Esophagus muscularis mucosa (tissue), 4 donors: Measurements from ENCODE around the gene FGD6. TPM values are rescaled to one million over a fixed set of nuclear protein-coding genes. Genes with fewer than 3 reads are reported as not detected.
A peak's percentile ranks its signal among the peaks of the same experiment; 100 is the strongest.
"Not testable (repeated sequence)": the region's sequence is repeated elsewhere in the genome, so short reads cannot be mapped to it uniquely, and the experiment has no call there.

Experiments used
- DNase-seq: peaks from one replicate; pipeline ENCODE4 v3.0.0-alpha.2; 2017; ENCODE audit errors: extremely low spot score
- H3K27ac ChIP-seq, 4 donors: fragments of 200-600 bp; sonication (generic); replicated peaks in 1 of 4; 1 replicate in 3 of 4; 2 replicates in 1 of 4; pipeline ENCODE4 v1.5.1; 2016 to 2019; ENCODE audit warnings: mild to moderate bottlenecking in 1 of 4
- H3K27me3 ChIP-seq, 4 donors: fragments of 200-600 bp; sonication (generic); one replicate each; pipeline versions ENCODE4 v1.5.1 to v1.6.0; 2016 to 2019
- H3K36me3 ChIP-seq, 4 donors: fragments of 200-600 bp; sonication (generic); one replicate each; pipeline ENCODE4 v1.5.1; 2016 to 2019
- H3K4me1 ChIP-seq, 4 donors: fragments of 200-600 bp; sonication (generic); one replicate each; pipeline ENCODE4 v1.5.1; 2016 to 2019
- H3K4me3 ChIP-seq, 4 donors: fragments of 200-600 bp; sonication (generic); 1 replicate in 2 of 4; 2 replicates in 2 of 4; pipeline ENCODE4 v1.5.1; 2016 to 2019; ENCODE audit warnings: mild to moderate bottlenecking in 4 of 4, moderate library complexity in 1 of 4
- H3K9me3 ChIP-seq, 4 donors: fragments of 200-600 bp; sonication (generic); 1 replicate in 3 of 4; 2 replicates in 1 of 4; pipeline ENCODE4 v1.5.1; 2016 to 2019
- CTCF ChIP-seq, 3 experiments: fragments of 200-600 bp in 2 of 3; fragments of 450-650 bp in 1 of 3; sonication (generic) in 2 of 3; IDR thresholded peaks; one replicate each; pipeline ENCODE4 v1.5.1; 2017 to 2019; ENCODE audit warnings: antibody characterized with exemption in 3 of 3, mild to moderate bottlenecking in 2 of 3, moderate library complexity in 1 of 3
- EP300 ChIP-seq: sonication (generic); formaldehyde crosslinking; IDR thresholded peaks from one replicate; pipeline ENCODE4 v1.6.1; 2017; ENCODE audit warnings: antibody characterized with exemption
- POLR2A ChIP-seq: fragments of 450-650 bp; IDR thresholded peaks from one replicate; pipeline ENCODE4 v1.6.1; 2017; ENCODE audit warnings: antibody characterized with exemption, moderate library complexity, mild to moderate bottlenecking, low read depth
- POLR2AphosphoS5 ChIP-seq, 2 donors: sonication (generic); formaldehyde crosslinking; IDR thresholded peaks; one replicate each; pipeline ENCODE4 v1.6.1; 2017; ENCODE audit warnings: antibody characterized with exemption in 2 of 2
- WGBS: methylation state at CpG from one replicate; pipeline ENCODE4 v1.1.5; 2018; 5-methylcytosine and 5-hydroxymethylcytosine counted together
- intact Hi-C: fragments of 100-400 bp; cut with DNase I; formaldehyde crosslinking; loops from one replicate; pipeline ENCODE4 v1.15.1; 2023
- total RNA-seq, 4 donors: library from RNA; depleted of rRNA; stranded (reverse); fragments of >200 nt; gene quantifications; one replicate each; pipeline versions ENCODE4 v1.1.0 to v1.2.1, GENCODE V29; 2016

The FGD6 gene
- total RNA-seq, 4 donors from 2014 or later = 30.5 to 48.6 (median 37.3) TPM

- H3K36me3 ChIP-seq = peaks cover 1 to 42% (median 14%) of the 10 kb centered on the region in 4 donors
- H3K27me3 ChIP-seq = no peaks in the 10 kb centered on the region
- no peaks in the 10 kb centered on the region for H3K9me3 ChIP-seq
- no peak for TF ChIP-seq POLR2AphosphoS5 (IDR thresholded peaks at IDR 0.05)
- no peak for TF ChIP-seq POLR2A
- no peak for TF ChIP-seq EP300
- TF ChIP-seq CTCF (IDR thresholded peaks at IDR 0.05) = no peak
- H3K27ac ChIP-seq = no peak overlapping the region
- peaks cover 19 to 40% (median 28%) of the 10 kb centered on the region in 4 donors for H3K4me1 ChIP-seq
- intact Hi-C loops = no loop called here
- H3K4me3 ChIP-seq = no peak overlapping the region
- 96% methylated on average over 4 of the region's 4 CpGs for WGBS
- DNase-seq = no peak
Observed at GRCh38 chr12:95099270-95099790, 117.9 kb downstream of the FGD6 start.

GRCh38 chr12:95096852-95097251, 120.4 kb downstream of the FGD6 start:
- Histone ChIP-seq H3K4me3 (no peak overlapping the region), H3K9me3 (no peaks in the 10 kb centered on the region), H3K36me3 (peaks cover 7 to 42% (median 27%) of the 10 kb centered on the region in 4 donors), H3K4me1 (peaks cover 14 to 27% (median 22%) of the 10 kb centered on the region in 4 donors), H3K27ac (peak overlapping the region; percentile 26 to 69 (median 49)), H3K27me3 (no peaks in the 10 kb centered on the region)
- intact Hi-C loops = no loop called here
- no peak for DNase-seq
- WGBS = 27% methylated on average over 3 of the region's 3 CpGs
- no peak for TF ChIP-seq EP300
- no peak for TF ChIP-seq POLR2A
- no peak for TF ChIP-seq CTCF (IDR thresholded peaks at IDR 0.05)
- TF ChIP-seq POLR2AphosphoS5 (IDR thresholded peaks at IDR 0.05) = no peak

GRCh38 chr12:95096378-95096777, 120.9 kb downstream of the FGD6 start:
- WGBS = 58% methylated on average over 2 of the region's 2 CpGs
- no peaks in the 10 kb centered on the region for H3K9me3 ChIP-seq
- H3K27ac ChIP-seq = peak overlapping the region; percentile 26 to 69 (median 49)
- no peak for DNase-seq
- no peaks in the 10 kb centered on the region for H3K27me3 ChIP-seq
- H3K36me3 ChIP-seq = peaks cover 10 to 44% (median 29%) of the 10 kb centered on the region in 4 donors
- no peak for TF ChIP-seq CTCF (IDR thresholded peaks at IDR 0.05)
- no peak for TF ChIP-seq POLR2A
- no peak for TF ChIP-seq EP300
- TF ChIP-seq POLR2AphosphoS5 (IDR thresholded peaks at IDR 0.05) = no peak
- intact Hi-C loops = no loop called here
- peaks cover 14 to 27% (median 22%) of the 10 kb centered on the region in 4 donors for H3K4me1 ChIP-seq
- H3K4me3 ChIP-seq = no peak overlapping the region

- Histone ChIP-seq H3K4me1 (peaks cover 14 to 27% (median 22%) of the 10 kb centered on the region in 4 donors), H3K27ac (peak overlapping the region in 3 of 4 donors; percentile 44 to 69 (median 54)), H3K36me3 (peaks cover 15 to 45% (median 32%) of the 10 kb centered on the region in 4 donors)
- DNase-seq, intact Hi-C loops, H3K4me3 ChIP-seq, H3K9me3 ChIP-seq, H3K27me3 ChIP-seq: not testable (repeated sequence)
- 86% methylated on average over 2 of the region's 2 CpGs for WGBS
Observed at GRCh38 chr12:95095866-95096265, 121.4 kb downstream of the FGD6 start.

GRCh38 chr12:95089462-95089861, 127.8 kb downstream of the FGD6 start:
- TF ChIP-seq POLR2A = no peak
- no peak for TF ChIP-seq EP300
- no peak for TF ChIP-seq CTCF (IDR thresholded peaks at IDR 0.05)
- no peak for TF ChIP-seq POLR2AphosphoS5 (IDR thresholded peaks at IDR 0.05)
- Histone ChIP-seq H3K36me3 (peaks cover 19 to 47% (median 40%) of the 10 kb centered on the region in 4 donors), H3K27me3 (no peaks in the 10 kb centered on the region), H3K4me3 (no peak overlapping the region), H3K4me1 (peaks cover 5 to 11% (median 11%) of the 10 kb centered on the region in 4 donors), H3K9me3 (no peaks in the 10 kb centered on the region), H3K27ac (no peak overlapping the region)
- WGBS = 85% methylated on average over 1 of the region's 1 CpG
- no peak for DNase-seq
- intact Hi-C loops = no loop called here
